ENCODE results near the gene PTGIR. TPM values are rescaled to one million over a fixed set of nuclear protein-coding genes. Genes with fewer than 3 reads are reported as not detected.
A peak's percentile ranks its signal among the peaks of the same experiment; 100 is the strongest.

PTGIR gene
- total RNA-seq, 1 donor from 2014 or later: 5.0 TPM

DNA sequence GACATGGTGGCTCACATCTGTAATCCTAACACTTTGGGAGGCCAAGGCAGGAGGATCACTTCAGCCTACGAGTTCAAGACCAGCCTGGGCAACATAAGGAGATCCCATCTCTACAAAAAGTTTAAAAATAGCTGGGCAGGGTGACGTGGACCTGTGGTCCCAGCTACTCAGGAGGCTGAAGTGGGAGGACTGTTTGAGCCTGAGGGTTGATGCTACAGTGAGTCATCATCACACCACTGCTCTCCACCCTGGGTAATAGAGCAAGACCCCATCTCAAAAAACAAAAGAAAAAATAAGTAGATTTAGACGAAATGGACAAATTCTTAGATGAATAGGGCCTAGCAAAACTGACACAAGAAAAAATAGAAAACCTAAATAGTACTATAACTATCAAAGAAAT, 21.5 kb upstream of the PTGIR start:
- TF ChIP-seq, protein P1, sequence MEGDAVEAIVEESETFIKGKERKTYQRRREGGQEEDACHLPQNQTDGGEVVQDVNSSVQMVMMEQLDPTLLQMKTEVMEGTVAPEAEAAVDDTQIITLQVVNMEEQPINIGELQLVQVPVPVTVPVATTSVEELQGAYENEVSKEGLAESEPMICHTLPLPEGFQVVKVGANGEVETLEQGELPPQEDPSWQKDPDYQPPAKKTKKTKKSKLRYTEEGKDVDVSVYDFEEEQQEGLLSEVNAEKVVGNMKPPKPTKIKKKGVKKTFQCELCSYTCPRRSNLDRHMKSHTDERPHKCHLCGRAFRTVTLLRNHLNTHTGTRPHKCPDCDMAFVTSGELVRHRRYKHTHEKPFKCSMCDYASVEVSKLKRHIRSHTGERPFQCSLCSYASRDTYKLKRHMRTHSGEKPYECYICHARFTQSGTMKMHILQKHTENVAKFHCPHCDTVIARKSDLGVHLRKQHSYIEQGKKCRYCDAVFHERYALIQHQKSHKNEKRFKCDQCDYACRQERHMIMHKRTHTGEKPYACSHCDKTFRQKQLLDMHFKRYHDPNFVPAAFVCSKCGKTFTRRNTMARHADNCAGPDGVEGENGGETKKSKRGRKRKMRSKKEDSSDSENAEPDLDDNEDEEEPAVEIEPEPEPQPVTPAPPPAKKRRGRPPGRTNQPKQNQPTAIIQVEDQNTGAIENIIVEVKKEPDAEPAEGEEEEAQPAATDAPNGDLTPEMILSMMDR (IDR thresholded peaks at IDR 0.05; ENCODE audit: unreplicated experiment): no peak
- DNase-seq (ENCODE audit: low spot score in 2 of 2, unreplicated experiment in 2 of 2): no peak
- Mint-ChIP-seq H3K27me3 (ENCODE audit: low read depth) (peaks cover 67% of the 10 kb centered on the region), H3K4me3 (no peak overlapping the region), H3K36me3 (peaks cover 22% of the 10 kb centered on the region), H3K9me3 (peaks cover 6% of the 10 kb centered on the region), H3K4me1 (peaks cover 9% of the 10 kb centered on the region), H3K27ac (no peak overlapping the region)

DNA sequence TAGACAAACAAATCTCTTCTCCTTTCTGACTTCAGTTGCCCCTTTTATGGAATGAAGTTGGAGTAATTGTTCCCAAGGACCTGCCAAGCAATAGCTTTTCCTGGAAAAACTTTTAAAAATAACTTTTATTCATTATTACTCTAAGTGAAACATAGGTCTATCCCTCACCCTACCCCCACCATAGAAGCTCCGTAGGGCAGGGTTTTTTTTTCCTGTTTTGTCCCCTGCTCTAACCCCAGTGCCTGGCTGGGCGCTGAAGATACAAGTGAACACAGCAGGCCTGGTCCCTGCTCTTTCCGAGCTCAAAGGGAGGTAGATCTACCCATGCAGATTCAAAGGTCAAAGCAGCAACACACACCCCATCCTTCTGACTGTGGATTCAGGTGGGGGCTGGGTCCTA, 19.8 kb upstream of the PTGIR start:
- no peak overlapping the region for H3K4me3 Mint-ChIP-seq
- peaks cover 57% of the 10 kb centered on the region for H3K27me3 Mint-ChIP-seq (ENCODE audit: low read depth)
- H3K9me3 Mint-ChIP-seq: peaks cover 6% of the 10 kb centered on the region
- TF ChIP-seq, protein P1 (IDR thresholded peaks at IDR 0.05; ENCODE audit: unreplicated experiment): no peak
- H3K27ac Mint-ChIP-seq: peak overlapping the region; percentile 37
- peaks cover 9% of the 10 kb centered on the region for H3K4me1 Mint-ChIP-seq
- no peak for DNase-seq (ENCODE audit: low spot score in 2 of 2, unreplicated experiment in 2 of 2)
- peaks cover 14% of the 10 kb centered on the region for H3K36me3 Mint-ChIP-seq

DNA sequence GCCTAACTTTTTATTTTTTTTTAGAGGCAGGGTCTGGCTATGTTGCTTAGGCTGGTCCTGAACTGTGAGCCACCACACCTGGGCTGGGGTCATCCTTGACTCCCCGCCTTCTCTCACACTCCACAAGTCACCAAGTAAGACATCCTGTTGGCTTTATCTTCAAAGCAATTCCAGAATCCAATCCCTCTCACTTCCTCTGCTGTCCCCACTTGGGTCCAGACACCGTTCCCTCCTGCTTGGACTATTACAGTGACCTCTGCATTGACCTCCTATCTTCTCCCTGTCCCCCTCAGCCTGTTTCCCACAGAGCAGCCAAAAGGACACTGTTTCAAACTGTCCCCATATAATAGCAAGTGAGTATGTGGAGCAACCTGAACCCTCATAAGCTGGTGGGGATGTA, 15.8 kb upstream of the PTGIR start:
- Mint-ChIP-seq H3K4me1 (peaks cover 6% of the 10 kb centered on the region), H3K4me3 (peak overlapping the region; percentile 37), H3K36me3 (peaks cover under 1% of the 10 kb centered on the region), H3K9me3 (no peaks in the 10 kb centered on the region), H3K27me3 (ENCODE audit: low read depth) (peaks cover 34% of the 10 kb centered on the region), H3K27ac (peak overlapping the region; percentile 62)
- DNase-seq (ENCODE audit: low spot score in 2 of 2, unreplicated experiment in 2 of 2): no peak
- TF ChIP-seq, protein P1 (IDR thresholded peaks at IDR 0.05; ENCODE audit: unreplicated experiment): no peak

DNA sequence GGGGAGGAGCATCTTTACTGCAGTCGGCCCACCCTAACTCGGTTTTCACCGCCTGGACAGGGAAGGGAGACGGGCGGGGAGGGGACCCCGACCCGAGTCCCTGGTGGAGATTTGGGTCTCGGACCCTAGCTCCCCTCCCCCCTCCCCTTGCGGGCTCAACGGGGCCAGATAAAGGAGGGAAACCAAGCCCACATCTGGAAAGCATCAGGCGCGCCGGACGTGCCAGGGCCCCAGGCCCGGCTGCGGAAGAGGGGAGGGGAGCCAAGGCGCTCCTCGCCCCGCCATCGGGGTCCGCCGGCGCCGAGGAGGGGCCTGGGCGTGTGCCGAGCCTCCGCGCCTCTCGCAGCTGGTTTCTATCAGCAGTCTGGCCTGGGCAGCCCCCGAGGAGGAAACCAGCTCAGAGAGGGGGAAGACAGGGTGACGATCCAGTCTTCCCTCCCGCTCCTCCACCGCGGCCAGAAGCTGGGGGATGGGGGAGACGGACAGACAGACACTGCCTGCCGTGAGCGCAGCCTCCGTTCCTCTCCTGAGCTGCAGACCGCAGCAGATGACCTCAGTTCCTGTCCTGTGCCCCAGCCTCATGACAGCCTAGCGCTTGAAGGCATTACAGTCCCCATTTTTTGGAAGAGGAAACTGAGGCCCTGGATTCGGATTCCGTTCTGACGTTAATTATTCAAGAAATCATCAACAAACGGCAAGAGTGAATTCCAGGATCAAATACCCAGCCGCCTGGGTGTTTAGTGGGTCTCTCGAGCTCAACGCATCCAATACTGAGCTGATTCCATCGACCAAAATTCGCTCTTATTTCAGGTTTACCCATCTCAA, 14.7 kb upstream of the PTGIR start:
- peaks cover 8% of the 10 kb centered on the region for H3K4me1 Mint-ChIP-seq
- TF ChIP-seq, protein P1 (IDR thresholded peaks at IDR 0.05; ENCODE audit: unreplicated experiment): no peak
- H3K36me3 Mint-ChIP-seq: no peaks in the 10 kb centered on the region
- peak; percentile 69 to 83 for DNase-seq (ENCODE audit: low spot score in 2 of 2, unreplicated experiment in 2 of 2)
- no peak overlapping the region for H3K4me3 Mint-ChIP-seq
- no peaks in the 10 kb centered on the region for H3K9me3 Mint-ChIP-seq
- H3K27me3 Mint-ChIP-seq (ENCODE audit: low read depth): peaks cover 34% of the 10 kb centered on the region
- H3K27ac Mint-ChIP-seq: no peak overlapping the region

DNA sequence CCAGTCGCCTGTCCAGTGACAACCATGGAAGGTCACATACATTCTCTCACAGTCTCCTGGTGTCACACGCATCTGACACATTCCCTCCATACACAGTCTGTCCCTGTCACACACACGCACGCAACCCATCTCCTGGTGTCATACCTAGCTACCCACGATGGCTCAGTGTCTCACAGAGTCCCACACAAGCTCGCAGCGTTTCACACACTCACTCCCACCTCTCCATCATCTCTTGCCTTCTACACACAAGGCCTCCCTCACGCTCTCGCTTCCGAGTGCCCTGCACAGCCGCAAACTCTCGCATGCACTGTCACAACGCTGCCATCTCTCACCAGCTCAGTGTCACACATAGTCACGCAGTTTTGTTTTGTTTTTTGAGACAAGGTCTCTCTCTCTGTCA, 12.3 kb upstream of the PTGIR start:
- Mint-ChIP-seq H3K27ac (no peak overlapping the region), H3K27me3 (ENCODE audit: low read depth) (peaks cover 31% of the 10 kb centered on the region), H3K9me3 (no peaks in the 10 kb centered on the region), H3K4me1 (peaks cover 23% of the 10 kb centered on the region), H3K4me3 (no peak overlapping the region), H3K36me3 (no peaks in the 10 kb centered on the region)
- no peak for DNase-seq (ENCODE audit: low spot score in 2 of 2, unreplicated experiment in 2 of 2)
- TF ChIP-seq, protein P1 (IDR thresholded peaks at IDR 0.05; ENCODE audit: unreplicated experiment): no peak
